Parathyroid adenoma (tissue), 2 donors: ENCODE results near the gene PRADC1.
"Not testable (repeated sequence)": the region's sequence is repeated elsewhere in the genome, so short reads cannot be mapped to it uniquely, and the experiment has no call there.

Experiments
- H2AFZ ChIP-seq: fragments of 300-600 bp; sonication (generic); one replicate; pipeline ENCODE4 v1.7.0; 2017; ENCODE audit warnings: antibody characterized with exemption, mild to moderate bottlenecking
- H3K27ac ChIP-seq: fragments of 300-600 bp; sonication (generic); one replicate; pipeline ENCODE4 v1.7.0; 2017
- H3K27me3 ChIP-seq: fragments of 300-600 bp; sonication (generic); one replicate; pipeline ENCODE4 v1.7.0; 2017; ENCODE audit warnings: low read length; ENCODE audit not compliant: control insufficient read depth, insufficient read depth
- H3K36me3 ChIP-seq: fragments of 300-600 bp; sonication (generic); one replicate; pipeline ENCODE4 v1.7.0; 2017; ENCODE audit warnings: low read length; ENCODE audit not compliant: control insufficient read depth, insufficient read depth
- H3K4me1 ChIP-seq: fragments of 300-600 bp; sonication (generic); one replicate; pipeline ENCODE4 v1.7.0; 2017; ENCODE audit warnings: control low read depth
- H3K4me2 ChIP-seq: fragments of 300-600 bp; sonication (generic); one replicate; pipeline ENCODE4 v1.7.0; 2017; ENCODE audit warnings: low read length
- H3K4me3 ChIP-seq: fragments of 300-600 bp; sonication (generic); one replicate; pipeline ENCODE4 v1.7.0; 2017; ENCODE audit warnings: low read depth, low read length
- H3K79me2 ChIP-seq: fragments of 300-600 bp; sonication (generic); one replicate; pipeline ENCODE4 v1.7.0; 2017; ENCODE audit warnings: control low read depth
- H3K9ac ChIP-seq: fragments of 300-600 bp; sonication (generic); one replicate; pipeline ENCODE4 v1.7.0; 2017; ENCODE audit warnings: mild to moderate bottlenecking
- H3K9me3 ChIP-seq: fragments of 300-600 bp; sonication (generic); one replicate; pipeline ENCODE4 v1.7.0; 2017; ENCODE audit warnings: low read length; ENCODE audit not compliant: control insufficient read depth
- CTCF ChIP-seq: fragments of 300-600 bp; sonication (generic); IDR thresholded peaks from one replicate; pipeline ENCODE4 v1.7.0; 2017; ENCODE audit warnings: antibody characterized with exemption, mild to moderate bottlenecking
- donor health status: primary hyperparathyroidism.

PRADC1 gene

GRCh38 chr2:73263540-73264331, 30.7 kb upstream of the PRADC1 start:
- Histone ChIP-seq H3K4me3 (no peak overlapping the region), H3K4me1 (no peaks in the 10 kb centered on the region), H3K9me3 (no peaks in the 10 kb centered on the region), H2AFZ (no peak overlapping the region), H3K27me3 (no peaks in the 10 kb centered on the region), H3K4me2 (no peak overlapping the region), H3K27ac (no peak overlapping the region), H3K36me3 (no peaks in the 10 kb centered on the region), H3K79me2 (peaks cover 4% of the 10 kb centered on the region), H3K9ac (no peak overlapping the region)
- no peak for TF ChIP-seq CTCF

- not testable (repeated sequence) for H3K9me3 ChIP-seq, H3K27ac ChIP-seq, H3K79me2 ChIP-seq, H3K4me3 ChIP-seq, H3K4me2 ChIP-seq, H2AFZ ChIP-seq, H3K36me3 ChIP-seq, H3K9ac ChIP-seq, H3K27me3 ChIP-seq, H3K4me1 ChIP-seq
Measured at GRCh38 chr2:73262691-73263429, 29.8 kb upstream of the PRADC1 start.

GRCh38 chr2:73262108-73262651, 29.1 kb upstream of the PRADC1 start:
- no peak for TF ChIP-seq CTCF

GRCh38 chr2:73260338-73260984, 27.4 kb upstream of the PRADC1 start:
- no peaks in the 10 kb centered on the region for H3K27me3 ChIP-seq
- H3K9ac ChIP-seq = no peak overlapping the region
- no peaks in the 10 kb centered on the region for H3K36me3 ChIP-seq
- no peaks in the 10 kb centered on the region for H3K79me2 ChIP-seq
- no peaks in the 10 kb centered on the region for H3K4me1 ChIP-seq
- H2AFZ ChIP-seq = no peak overlapping the region
- no peak overlapping the region for H3K4me2 ChIP-seq
- no peak overlapping the region for H3K4me3 ChIP-seq
- no peaks in the 10 kb centered on the region for H3K9me3 ChIP-seq
- TF ChIP-seq CTCF = peak; percentile 50
- H3K27ac ChIP-seq = no peak overlapping the region

More at GRCh38 chr2:73262108-73262651, 29.1 kb upstream of the PRADC1 start:
- Histone ChIP-seq H3K36me3 (no peaks in the 10 kb centered on the region), H3K4me1 (no peaks in the 10 kb centered on the region), H3K27ac (no peak overlapping the region), H3K4me2 (no peak overlapping the region), H3K79me2 (peaks cover 4% of the 10 kb centered on the region), H3K9ac (no peak overlapping the region), H3K27me3 (no peaks in the 10 kb centered on the region), H2AFZ (no peak overlapping the region), H3K9me3 (no peaks in the 10 kb centered on the region), H3K4me3 (no peak overlapping the region)

GRCh38 chr2:73259704-73260337, 26.8 kb upstream of the PRADC1 start:
- no peaks in the 10 kb centered on the region for H3K79me2 ChIP-seq
- no peaks in the 10 kb centered on the region for H3K27me3 ChIP-seq
- no peak overlapping the region for H3K4me3 ChIP-seq
- no peak overlapping the region for H3K9ac ChIP-seq
- no peak overlapping the region for H3K27ac ChIP-seq
- H3K36me3 ChIP-seq = no peaks in the 10 kb centered on the region
- no peak for TF ChIP-seq CTCF
- H3K9me3 ChIP-seq = no peaks in the 10 kb centered on the region
- no peaks in the 10 kb centered on the region for H3K4me1 ChIP-seq
- no peak overlapping the region for H3K4me2 ChIP-seq
- H2AFZ ChIP-seq = no peak overlapping the region
